Right hindlimb (tissue), 1 donor: Measurements from ENCODE around the gene RAET1E.
"Not testable (repeated sequence)": the region's sequence is repeated elsewhere in the genome, so short reads cannot be mapped to it uniquely, and the experiment has no call there.

Experiments used
- DNase-seq: peaks from one replicate; pipeline ENCODE4 v3.0.0-alpha.2; 2018

Gene RAET1E

DNA sequence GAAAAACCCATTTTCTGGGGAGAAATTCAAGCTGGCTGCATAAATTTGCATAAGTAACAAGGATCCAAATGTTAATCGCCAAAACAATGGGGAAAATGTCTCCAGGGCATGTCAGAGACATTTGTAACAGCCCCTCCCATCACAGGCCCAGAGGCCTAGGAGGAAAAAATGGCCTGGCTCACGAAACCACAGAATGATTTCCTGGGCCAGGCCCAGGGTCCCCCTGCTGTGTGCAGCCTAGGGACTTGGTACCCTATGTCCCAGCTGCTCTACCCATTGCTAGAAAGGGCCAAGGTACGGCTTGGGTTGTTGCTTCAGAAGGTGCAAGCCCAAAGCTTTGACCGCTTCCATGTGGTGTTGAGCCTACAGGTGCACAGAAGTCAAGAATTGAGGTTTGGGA lies 10.6 kb upstream of the RAET1E start:
- not testable (repeated sequence) for DNase-seq

- no peak for DNase-seq
Measured at GRCh38 chr6:149907317-149907716, 9.4 kb upstream of the RAET1E start.

DNA sequence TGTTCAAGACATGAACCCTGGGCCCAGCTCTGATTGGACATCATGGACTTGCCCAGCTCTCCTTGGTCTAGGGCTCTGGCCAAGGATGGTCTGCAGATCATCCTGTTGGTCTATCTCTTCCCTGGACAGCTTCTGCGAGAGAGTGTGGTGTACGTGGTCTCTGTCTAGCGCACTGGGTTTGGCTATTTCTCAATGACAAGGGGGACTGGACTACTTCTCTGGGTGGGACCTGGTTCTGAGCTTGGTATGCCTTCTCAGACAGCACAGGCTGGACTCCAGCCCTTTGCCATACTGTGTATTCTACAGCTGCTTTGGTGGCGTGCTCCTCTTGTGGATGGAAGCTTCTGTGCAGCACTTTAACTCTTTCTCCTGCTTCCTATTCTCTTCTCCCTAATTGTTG lies 8.5 kb upstream of the RAET1E start:
- no peak for DNase-seq

GRCh38 chr6:149905911-149906371 lies 8.0 kb upstream of the RAET1E start:
- DNase-seq = no peak

- DNase-seq = no peak
Measured at GRCh38 chr6:149905371-149905910, 7.5 kb upstream of the RAET1E start.

GRCh38 chr6:149904661-149905370 lies 6.9 kb upstream of the RAET1E start:
- no peak for DNase-seq

DNA sequence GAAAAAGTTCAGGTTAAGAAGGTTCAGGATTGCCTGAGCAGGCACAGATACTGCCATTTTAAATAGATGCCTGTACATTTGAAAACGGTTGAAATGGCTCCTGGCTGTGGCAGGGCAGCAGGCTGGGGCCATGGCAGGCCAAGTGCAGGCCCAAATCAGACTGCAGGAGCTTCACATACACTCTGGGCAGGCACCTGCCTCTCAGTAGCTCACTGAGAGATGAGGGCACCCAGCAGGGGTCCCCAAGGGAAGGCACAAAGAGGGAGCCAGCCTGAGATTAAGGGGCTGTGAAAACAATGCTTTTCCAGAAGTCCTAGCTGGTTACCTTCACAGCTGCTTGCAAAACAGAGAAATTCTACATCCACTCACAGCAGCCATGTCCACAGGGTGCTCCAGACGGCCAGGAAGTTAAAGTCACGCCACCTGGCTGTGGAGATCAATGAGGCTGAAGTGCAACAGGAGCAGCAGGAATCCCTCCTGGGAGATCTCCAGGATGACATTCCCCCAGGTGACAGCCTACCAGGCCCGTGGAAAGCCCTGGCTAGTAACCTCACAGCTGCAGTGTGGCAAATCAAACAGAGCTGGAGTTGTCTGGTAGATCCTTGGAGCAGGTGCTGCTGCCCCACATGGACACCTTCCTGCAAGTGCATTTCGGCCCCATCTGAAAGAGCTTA lies 6.2 kb upstream of the RAET1E start:
- no peak for DNase-seq

DNA sequence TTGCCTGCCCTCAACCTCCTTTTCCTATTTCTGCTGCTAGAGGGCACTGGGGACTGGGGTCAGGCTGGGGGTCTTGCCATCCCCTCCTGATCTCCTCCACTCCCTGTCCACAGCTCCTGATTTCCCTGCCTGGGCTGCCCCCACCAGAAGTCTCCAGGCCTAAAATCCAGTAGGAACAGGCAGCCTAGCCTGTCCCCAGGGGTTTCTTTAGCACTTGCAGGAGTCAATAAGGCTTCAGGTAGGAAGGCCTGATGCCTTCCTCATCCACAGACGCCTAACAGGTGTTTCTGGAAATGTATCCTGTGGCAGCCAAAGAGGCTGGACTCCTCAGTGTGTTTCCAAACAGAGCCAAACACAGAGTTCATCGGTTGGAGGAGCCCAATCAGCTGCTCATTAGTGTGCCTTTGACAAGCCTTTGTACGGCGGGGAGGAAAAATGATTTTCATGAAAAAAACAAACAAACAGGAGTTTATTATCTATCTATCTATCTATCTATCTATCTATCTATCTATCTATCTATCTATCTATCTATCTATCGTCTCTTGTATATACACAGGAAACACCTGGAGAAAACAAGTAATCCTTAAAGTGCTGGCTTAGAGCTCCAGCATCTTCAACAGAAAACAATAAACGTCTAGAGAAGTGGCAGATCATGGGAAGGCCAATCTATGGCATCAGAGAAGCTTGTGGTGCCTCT lies 3.7 kb upstream of the RAET1E start:
- DNase-seq = no peak

GRCh38 chr6:149900620-149901443 lies 2.9 kb upstream of the RAET1E start:
- no peak for DNase-seq

DNA sequence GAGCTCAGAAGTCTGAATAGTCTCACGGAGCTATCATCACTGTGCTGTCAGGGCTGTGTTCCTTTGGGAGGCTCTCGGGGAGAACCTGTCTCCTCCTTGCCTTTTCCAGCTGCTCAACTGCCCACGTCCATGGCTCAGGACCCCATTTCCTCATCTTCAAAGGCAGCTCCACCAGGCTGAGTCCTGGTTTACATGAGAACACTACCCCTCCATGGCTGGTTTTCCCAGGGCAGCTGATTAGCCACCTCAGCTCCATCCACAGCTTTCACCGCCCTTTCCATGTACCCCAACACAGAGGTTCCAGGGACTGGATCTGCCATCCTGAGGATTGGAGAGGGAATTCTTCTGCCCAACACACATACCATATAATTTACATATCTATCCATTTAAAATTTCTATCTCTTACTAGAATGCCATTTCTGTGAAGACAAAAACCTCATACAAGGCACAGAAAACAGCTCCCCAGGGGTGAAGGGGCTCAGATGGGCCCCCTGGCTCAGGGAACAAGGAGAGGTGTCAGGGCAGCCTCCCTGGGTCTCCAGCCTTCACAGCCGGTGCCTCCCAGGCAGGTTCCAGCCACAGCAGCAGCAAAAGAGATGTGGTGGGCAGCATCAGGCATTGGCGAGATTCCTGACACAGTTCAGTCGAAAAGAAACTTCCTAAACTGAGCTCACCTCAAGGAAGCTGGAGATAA lies 2.2 kb upstream of the RAET1E start:
- no peak for DNase-seq

- DNase-seq = no peak
Measured at GRCh38 chr6:149899486-149899885, 1.6 kb upstream of the RAET1E start.

GRCh38 chr6:149898966-149899365 lies 1.1 kb upstream of the RAET1E start:
- DNase-seq = no peak

DNA sequence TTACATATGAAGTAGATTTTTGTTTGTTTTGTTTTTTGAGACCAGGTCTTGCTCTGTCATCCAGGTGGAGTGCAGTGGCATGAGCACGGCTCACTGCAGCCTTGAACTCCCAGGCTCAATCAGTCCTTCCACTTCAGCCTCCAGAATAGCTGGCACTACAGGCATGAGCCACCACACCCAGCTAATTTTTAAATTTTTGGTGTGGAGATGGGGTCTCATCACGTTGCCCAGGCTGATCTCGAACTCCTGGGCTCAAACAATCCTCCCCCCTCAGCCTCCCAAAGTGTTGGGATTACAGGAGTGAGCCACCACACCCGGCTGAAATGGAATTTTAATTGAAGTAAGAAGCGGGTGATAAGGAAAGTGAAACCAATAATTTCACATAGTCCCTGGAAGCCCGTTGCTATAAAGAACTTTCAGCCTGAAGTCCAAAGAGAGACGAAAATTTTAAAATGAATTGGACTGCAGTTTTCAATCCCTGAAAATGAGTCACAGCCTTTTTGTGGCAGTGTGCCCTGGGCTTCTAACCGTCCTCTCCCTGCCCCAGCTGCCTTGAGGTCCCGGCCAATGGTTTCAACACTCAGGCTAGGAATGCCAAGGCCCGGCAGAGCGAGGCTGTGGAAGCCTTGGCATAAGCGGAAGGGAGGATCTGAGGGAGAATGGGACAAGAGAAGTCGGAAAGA lies 757 bp downstream of the RAET1E start:
- peak; percentile 72 for DNase-seq

- no peak for DNase-seq
Measured at GRCh38 chr6:149896491-149896890, 1.4 kb downstream of the RAET1E start.

DNA sequence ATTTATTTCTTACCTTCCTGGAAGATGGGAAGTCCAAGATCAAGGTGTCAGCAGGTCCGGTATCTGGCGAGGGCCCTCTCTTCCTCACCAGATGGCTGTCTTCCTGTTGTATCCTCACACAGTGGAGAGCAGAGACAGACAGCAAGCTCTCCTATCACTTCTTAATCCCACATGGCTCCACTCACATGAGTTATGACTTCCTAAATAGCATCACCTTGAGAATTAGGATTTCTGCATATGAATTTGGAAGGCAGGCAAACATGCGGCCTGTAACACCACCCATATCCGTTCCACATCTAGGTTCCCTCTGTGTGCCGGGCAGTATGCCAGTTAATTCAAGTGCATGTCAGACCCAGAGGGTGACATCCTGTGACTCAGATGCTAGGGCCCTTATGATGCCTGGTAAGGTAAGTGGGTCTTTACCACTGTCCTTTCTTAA lies 2.1 kb downstream of the RAET1E start:
- no peak for DNase-seq

- DNase-seq = peak; percentile 57
Measured at GRCh38 chr6:149895048-149895590, 2.8 kb downstream of the RAET1E start.

DNA sequence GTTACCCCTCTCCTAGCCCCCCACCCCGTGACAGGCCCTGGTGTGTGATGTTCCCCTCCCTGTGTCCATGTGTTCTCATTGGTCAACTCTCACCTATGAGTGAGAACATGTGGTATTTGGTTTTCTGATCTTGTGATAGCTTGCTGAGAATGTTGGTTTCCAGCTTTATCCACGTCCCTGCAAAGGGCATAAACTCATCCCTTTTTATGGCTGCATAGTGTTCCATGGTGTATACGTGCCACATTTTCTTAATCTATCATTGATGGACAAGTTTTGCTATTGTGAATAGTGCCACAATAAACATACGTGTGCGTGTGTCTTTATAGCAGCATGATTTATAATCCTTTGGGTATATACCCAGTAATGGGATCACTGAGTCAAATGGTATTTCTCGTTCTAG lies 6.0 kb downstream of the RAET1E start:
- DNase-seq = not testable (repeated sequence)

- DNase-seq = no peak
Measured at GRCh38 chr6:149891259-149891658, 6.7 kb downstream of the RAET1E start.

DNA sequence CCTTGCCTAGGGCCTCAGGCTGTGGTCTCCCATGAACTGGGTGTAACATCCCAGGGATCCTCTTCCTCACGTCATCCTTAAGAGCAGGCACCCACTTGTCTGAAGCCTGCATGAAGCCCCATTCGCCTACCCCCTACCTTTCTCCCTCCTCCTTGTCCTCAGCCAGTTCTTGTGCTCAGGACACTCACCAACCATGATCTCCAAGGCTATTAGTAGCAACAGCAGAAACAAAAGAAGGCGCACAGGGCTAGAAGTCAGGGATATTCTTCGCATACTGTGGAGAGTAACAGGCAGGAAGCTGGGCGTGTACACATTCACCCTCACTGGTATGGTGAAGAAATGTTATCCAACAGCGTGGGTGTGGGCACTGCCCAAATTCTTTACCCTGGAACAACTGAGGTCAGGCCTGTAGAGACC lies 7.3 kb downstream of the RAET1E start:
- DNase-seq = no peak

- no peak for DNase-seq
Measured at GRCh38 chr6:149889326-149889725, 8.6 kb downstream of the RAET1E start.

DNA sequence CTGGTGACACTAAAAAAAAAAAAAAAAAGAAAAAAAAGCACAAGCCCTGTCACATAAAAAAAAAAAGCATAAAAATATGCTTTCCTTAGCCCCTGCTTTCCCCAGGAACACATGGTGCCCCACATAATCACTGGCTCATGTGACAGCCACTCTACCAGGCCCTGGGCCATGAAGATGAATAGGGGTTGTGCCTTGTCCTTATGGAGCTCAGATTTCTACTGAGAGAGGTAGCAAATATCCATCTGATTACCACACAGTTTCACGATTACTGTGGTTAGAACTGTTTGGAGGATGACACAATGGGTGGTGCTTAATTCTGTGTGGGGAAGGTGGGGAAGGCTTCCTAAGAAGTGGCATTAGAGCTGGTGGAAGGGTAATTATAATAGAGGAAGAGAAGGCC lies 9.3 kb downstream of the RAET1E start:
- no peak for DNase-seq
